Fibroblast of gingiva (primary cell): ENCODE results near the gene ETV5.
"Not testable (repeated sequence)": the region's sequence is repeated elsewhere in the genome, so short reads cannot be mapped to it uniquely, and the experiment has no call there.

Experiments used
- DNase-seq: peaks from one replicate; pipeline ENCODE4 v3.0.0-alpha.2; 2011; ENCODE audit warnings: low read depth

Gene ETV5

GRCh38 chr3:186021673-186022362 lies 87.1 kb downstream of the ETV5 start:
- DNase-seq, result peak; percentile 96

GRCh38 chr3:186021250-186021649 lies 87.6 kb downstream of the ETV5 start:
- DNase-seq, result not testable (repeated sequence)

- not testable (repeated sequence) for DNase-seq
These were observed 89.6 kb downstream of the ETV5 start for GRCh38 chr3:186019288-186019687.

GRCh38 chr3:186014866-186015265 lies 94.0 kb downstream of the ETV5 start:
- DNase-seq, result no peak

- DNase-seq, result no peak
These were observed 95.6 kb downstream of the ETV5 start for GRCh38 chr3:186013312-186013711.

GRCh38 chr3:186012137-186012536 lies 96.8 kb downstream of the ETV5 start:
- no peak for DNase-seq

- DNase-seq, result no peak
These were observed 104.2 kb downstream of the ETV5 start for GRCh38 chr3:186004671-186005070.

- no peak for DNase-seq
These were observed 104.7 kb downstream of the ETV5 start for GRCh38 chr3:186004209-186004608.

GRCh38 chr3:186003610-186004009 lies 105.3 kb downstream of the ETV5 start:
- no peak for DNase-seq

- DNase-seq, result peak; percentile 31
These were observed 105.9 kb downstream of the ETV5 start for GRCh38 chr3:186002884-186003472.

GRCh38 chr3:186001842-186002241 lies 107.0 kb downstream of the ETV5 start:
- no peak for DNase-seq

- no peak for DNase-seq
These were observed 109.7 kb downstream of the ETV5 start for GRCh38 chr3:185999221-185999620.

- DNase-seq, result no peak
These were observed 110.8 kb downstream of the ETV5 start for GRCh38 chr3:185998136-185998535.

GRCh38 chr3:185997130-185997529 lies 111.8 kb downstream of the ETV5 start:
- no peak for DNase-seq
